KOPT-K1 (cell line): Measurements from ENCODE around the gene C1QTNF5.
"Not testable (repeated sequence)": the region's sequence is repeated elsewhere in the genome, so short reads cannot be mapped to it uniquely, and the experiment has no call there.

Experiments used
- H3K27ac ChIP-seq: fragments of 200-600 bp; sonication (generic); 2 replicates; pipeline ENCODE4 v1.5.1; 2016; ENCODE audit warnings: antibody characterized with exemption, mild to moderate bottlenecking, low read depth, low read length; ENCODE audit not compliant: poor library complexity, severe bottlenecking
- H3K36me3 ChIP-seq: fragments of 200-600 bp; sonication (generic); 2 replicates; pipeline ENCODE4 v1.5.1; 2017; ENCODE audit warnings: antibody characterized with exemption, mild to moderate bottlenecking, low read length, moderate library complexity; ENCODE audit not compliant: insufficient read depth
- H3K9me3 ChIP-seq: fragments of 200-600 bp; sonication (generic); 2 replicates; pipeline ENCODE4 v1.5.1; 2017; ENCODE audit warnings: antibody characterized with exemption, low read length, mild to moderate bottlenecking; ENCODE audit not compliant: insufficient read depth, poor library complexity, severe bottlenecking

C1QTNF5 gene, protein sequence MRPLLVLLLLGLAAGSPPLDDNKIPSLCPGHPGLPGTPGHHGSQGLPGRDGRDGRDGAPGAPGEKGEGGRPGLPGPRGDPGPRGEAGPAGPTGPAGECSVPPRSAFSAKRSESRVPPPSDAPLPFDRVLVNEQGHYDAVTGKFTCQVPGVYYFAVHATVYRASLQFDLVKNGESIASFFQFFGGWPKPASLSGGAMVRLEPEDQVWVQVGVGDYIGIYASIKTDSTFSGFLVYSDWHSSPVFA

DNA sequence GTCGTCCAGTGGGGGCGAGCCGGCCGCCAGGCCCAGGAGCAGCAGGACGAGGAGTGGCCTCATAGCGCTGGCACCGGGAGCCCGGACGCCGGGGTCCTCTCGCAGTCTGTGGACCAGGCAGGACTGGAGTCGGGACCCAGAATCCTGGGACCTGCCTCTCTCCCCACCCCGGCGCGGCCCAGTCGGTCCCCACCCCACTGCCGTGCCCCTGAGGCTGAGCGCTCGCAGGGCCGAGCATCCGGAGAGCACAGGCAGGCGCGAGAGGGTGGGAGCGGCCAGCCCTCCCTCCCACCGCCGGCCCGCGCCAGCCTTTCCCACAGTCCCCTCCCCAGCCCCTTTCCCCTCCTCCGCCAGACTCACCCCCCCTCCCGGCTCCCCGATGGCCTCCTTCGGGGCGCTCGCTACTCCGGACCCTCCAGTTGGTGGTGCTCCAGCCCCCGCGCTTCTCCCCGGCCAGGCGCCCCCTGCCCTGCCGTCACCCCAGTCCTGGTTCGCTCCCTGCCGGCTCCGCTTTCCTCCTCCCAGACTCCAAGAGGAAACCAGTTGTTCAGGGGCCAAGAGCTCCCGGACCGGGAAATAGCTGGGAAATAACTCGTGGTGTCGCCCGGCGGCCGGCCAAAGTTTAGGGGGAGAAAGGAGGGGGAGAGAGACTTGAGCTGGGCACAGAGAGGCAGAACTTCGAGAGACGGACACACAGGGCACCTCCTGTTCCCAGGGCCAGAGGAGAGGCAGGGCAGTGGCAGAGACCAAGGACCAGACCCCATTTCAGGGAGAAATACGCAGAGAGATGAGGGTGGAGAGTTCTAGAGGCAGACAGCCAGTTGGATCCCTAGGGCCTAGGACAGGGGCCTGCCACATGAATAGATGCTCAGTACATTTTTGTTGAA, at the start of gene C1QTNF5:
Gene C1QTNF5 (minus strand): TSS at position 549 of the 887 bp plus-strand sequence. CDS start 486 bp downstream, at position 63.
- Histone ChIP-seq H3K27ac (no peak within 1 kb of the TSS), H3K9me3 (no peaks in the 10 kb centered on the region), H3K36me3 (peaks cover 12% of the 10 kb centered on the region; the same call in 1 of the 2 replicates)

DNA sequence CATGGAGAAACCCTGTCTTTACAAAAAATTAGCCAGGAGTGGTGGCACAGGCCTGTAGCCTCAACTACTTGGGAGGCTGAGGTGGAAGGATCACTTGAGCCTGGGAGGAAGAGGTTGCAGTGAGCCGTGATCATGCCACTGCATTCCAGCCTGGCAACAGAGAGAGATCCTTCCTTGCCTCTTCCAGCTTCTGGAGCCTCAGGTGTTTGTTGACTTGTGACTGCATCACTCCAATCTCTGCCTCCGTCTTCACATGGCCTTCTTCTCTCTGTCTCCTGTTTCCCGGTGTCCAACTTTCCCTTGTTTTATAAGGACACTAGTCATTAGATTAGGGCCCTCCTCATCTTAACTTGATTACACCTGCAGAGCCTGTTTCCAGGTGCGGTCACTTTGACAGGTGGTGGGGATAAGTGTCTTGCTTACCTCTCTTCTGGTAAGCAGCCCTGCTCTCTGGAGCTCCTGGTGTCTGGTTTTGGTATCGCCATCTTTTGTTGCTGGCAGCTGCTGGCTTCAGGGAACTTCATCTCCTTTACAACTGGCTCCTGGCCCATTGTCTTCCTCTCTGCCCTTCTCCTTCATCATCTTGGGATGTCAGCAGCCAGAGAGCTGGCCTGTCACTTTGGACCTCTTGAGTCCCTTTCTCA, 49.0 kb upstream of the C1QTNF5 start:
- Histone ChIP-seq H3K27ac (no peak overlapping the region), H3K36me3 (no peaks in the 10 kb centered on the region), H3K9me3 (no peaks in the 10 kb centered on the region)

DNA sequence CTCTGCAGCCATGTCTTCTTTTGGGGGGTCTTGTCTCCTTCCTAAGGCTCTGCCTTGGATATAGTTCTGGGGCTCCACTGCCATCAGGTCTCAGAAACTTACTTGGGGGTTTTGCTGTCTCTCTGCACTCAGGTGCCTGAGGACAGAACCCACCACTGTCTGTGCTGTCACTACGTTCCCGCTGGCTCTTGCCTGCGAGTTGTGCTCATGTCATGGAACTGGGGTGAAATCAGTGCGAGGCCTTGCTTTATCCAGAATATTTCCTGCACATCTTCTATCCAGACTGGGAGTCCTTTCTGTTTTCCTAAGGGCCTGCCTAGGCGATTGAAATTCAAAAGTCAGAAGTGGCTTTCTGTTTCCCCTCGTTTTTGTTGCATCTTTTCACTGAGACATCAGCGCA, 47.4 kb upstream of the C1QTNF5 start:
- Histone ChIP-seq H3K36me3 (no peaks in the 10 kb centered on the region), H3K27ac (no peak overlapping the region), H3K9me3 (no peaks in the 10 kb centered on the region)

DNA sequence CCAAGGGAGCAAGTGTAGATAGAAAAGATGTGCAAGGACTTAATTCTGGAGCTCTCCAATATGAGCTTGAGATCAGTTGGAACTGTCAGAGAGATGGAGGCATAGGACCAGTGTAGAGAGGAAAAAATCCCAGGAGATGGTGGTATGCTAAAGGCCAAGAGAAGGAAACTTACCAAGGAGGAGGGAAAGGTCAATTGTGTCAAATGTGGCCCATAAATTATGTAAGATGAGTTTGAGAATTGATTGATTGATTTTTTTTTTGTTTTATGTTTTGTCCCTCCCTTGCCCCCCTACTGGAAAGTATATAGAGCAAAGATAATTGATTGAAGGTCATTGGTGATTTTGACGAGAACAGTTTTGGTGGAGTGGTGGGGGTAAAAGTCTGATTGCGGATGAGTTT, 43.6 kb upstream of the C1QTNF5 start:
- H3K9me3 ChIP-seq, result no peaks in the 10 kb centered on the region
- H3K27ac ChIP-seq, result no peak overlapping the region
- H3K36me3 ChIP-seq, result no peaks in the 10 kb centered on the region

DNA sequence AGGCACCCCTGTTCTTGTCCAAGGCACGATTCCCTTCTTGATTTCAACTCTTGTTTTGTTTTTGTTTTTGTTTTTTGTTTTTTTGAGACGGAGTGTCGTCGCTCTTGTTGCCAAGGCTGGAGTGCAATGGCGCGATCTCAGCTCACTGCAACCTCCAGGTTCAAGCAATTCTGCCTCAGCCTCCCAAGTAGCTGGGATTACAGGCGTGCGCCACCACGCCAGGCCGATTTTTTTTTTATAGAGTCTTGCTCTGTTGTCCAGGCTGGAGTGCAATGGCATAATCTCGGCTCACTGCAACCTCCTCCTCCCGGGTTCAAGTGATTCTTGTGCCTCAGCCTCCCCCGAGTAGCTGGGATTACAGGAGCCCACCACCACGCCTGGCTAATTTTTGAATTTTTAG, 41.8 kb upstream of the C1QTNF5 start:
- H3K27ac ChIP-seq, H3K9me3 ChIP-seq: not testable (repeated sequence)

DNA sequence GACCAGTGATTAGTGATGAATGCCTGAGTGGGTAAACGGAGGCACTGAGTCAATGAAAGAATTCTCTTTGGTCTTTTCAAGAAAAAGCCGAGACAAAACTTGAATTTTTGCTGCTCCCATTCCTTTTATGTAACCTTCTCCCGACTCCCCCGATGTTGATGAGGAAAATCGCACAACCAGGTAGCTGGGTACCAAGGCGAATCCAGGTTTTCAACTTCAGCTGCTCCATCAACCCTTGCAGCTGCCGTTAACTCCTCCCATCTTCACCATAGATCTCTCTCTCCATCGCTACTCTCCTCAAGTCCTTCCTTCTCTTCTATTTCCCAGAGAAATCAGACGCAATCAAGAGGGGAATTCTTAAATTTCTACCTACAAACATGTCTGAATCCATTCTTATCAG, 41.4 kb upstream of the C1QTNF5 start:
- no peak overlapping the region for H3K27ac ChIP-seq
- H3K36me3 ChIP-seq, result no peaks in the 10 kb centered on the region
- no peaks in the 10 kb centered on the region for H3K9me3 ChIP-seq

More for the DNA sequence above, 41.8 kb upstream of the C1QTNF5 start:
- not testable (repeated sequence) for H3K36me3 ChIP-seq

DNA sequence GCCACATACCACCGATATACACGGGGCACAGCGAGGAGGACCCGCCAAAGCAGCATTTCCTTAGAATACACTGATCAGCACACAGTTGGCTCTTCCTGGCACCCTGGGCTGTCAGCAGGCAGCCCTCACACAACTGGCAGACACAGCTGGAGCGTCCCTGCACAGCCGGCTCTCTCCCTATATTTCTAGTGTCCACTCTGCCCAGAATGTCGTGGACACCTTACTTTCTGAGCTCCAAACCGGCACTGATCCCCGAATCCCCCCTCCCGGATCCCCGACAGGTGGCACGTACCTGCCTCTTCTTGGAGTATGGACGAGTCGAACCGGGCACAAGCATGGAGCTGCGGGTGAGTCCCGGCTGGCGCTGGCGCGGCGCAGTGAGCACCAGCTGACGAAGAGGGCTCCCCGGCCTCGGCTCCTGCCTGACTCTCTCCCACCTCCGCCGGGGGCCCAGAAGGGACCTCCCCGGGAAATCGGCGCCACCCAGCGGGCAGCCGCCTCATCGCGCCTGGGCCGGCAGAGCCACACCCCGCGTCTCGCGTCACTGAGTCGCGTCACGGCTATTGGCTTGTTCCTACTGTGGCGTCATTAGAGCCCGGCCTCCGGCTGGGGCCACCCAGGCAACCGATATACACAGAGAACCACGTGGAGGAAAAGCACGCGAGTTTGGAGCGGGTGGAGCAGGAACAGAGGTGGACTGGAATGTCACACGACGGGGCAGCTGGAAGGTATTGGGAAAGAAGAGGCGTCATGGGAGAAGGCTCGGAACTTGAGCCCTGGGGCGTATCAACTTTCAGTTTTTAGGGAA, 40.7 kb upstream of the C1QTNF5 start, which contains the start of gene USP2:
Gene USP2 (minus strand): TSS at position 510 of the 808 bp plus-strand sequence. CDS start 8,210 bp downstream, outside the sequence.
- no peaks in the 10 kb centered on the region for H3K36me3 ChIP-seq
- H3K9me3 ChIP-seq, result no peaks in the 10 kb centered on the region
- H3K27ac ChIP-seq, result no peak within 1 kb of the TSS

DNA sequence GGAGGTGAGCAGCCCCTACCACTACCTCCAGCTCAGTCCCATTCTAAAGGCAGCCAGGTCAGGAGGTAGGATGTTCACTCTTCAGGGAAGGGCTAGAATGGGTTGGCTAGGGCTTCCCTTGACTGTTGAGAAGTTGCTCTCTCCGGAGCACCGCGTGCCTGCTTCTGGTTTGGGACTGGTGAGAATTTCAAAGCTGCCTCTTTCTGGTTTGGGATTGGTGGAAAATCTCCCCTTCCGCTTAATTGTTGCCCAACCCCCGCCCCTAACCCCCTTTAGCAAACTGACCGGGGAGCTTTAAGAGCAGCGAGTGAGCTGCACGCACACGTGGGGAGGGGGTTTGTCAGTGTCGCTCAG, 40.1 kb upstream of the C1QTNF5 start:
- no peak overlapping the region for H3K27ac ChIP-seq
- no peaks in the 10 kb centered on the region for H3K36me3 ChIP-seq
- H3K9me3 ChIP-seq, result no peaks in the 10 kb centered on the region

DNA sequence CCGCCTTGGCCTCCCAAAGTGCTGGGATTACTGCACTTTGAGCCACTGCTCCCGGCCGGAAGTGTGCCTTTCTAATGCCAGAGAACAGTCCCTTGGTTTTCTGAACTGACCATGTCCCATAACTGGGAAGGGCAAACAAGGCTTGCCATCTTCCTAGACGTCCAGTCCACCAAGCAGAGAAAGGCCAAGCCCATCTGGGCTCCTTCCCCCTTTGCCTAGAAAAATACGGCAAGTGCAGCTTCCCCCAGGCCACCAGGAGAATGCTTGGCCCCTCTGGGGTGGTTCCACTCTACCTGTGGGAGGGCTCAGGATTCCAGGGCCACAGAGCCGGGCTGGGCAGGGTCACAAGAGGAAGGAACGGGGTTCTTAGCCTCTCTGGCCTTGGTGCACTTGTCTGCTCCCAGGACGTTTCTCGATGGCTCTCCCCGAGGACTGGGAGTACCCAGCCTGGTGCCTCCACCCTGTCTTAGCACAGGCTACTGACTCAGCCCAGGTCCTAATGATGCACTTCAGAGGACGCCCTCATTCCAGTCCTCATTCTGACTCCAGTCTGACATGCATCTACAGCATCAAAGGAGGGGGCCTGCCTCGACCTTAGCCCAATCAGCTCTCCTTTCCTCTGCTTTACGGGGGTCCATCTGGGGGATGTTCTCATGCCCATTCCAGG, 39.6 kb upstream of the C1QTNF5 start:
- Histone ChIP-seq H3K9me3 (no peaks in the 10 kb centered on the region), H3K27ac (no peak overlapping the region), H3K36me3 (no peaks in the 10 kb centered on the region)

DNA sequence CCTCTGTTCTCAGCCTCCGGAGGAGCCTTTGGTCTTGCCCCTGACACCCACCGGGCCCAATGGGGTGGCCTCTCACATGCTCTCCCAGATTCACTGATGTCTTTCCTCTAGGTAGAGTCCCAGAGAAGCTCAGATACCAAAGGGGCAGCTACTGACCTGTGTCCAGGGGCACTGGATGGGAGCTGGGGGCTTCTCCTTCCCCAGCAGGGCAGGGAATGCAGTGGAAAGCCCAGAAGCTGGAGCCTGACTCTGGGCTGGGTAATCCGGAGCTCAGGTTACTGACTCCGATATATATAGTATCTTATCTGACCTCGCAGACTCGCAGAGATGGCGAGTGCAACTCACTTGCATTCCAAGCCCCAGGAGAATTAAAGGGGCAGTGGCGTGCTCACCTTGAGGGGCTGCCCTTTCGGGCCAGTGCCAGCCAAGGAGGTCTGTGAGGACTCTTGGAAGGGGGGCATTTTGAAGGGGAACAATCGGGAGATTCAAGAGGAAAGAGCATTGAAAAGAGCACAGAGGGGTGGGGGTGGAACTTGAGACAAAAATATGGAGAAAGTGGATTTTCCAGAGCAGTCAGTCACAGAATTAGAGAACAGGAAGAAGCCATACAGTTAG, 38.3 kb upstream of the C1QTNF5 start:
- Histone ChIP-seq H3K36me3 (no peaks in the 10 kb centered on the region), H3K27ac (no peak overlapping the region), H3K9me3 (no peaks in the 10 kb centered on the region)

DNA sequence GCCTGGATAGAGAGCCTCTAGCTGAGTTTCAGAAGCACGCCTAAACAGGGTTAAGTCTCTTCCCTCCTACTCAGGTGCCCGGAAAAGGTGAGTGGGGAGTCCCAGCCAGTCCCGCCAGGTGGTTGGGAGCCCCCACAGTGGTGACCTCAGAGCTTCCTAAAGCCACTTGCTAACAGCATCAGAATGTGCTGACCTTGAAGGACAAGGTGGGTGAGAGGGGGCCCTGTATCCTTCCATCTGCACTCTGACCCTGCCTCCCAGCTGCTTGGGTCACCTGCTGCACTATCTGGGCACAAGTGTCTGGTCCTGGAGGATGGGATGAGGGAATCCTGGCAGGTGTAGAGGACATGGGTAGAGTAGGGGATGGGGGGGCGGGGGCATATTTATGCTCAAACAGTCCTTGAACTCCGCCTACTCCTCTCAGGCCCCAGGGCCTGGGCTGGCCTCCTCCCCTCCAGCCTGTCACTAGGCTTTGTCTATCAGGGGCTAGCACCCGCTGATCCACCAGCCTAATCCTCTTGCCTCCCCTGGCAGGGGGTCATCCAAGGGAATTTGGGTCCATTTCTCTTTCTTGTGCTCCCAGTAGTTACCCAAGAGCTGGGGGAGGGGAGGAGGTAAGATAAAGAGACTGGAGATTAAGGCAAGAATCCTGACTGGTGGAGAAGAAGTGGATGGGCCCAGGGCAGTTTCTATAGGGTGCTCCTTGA, 37.4 kb upstream of the C1QTNF5 start:
- Histone ChIP-seq H3K27ac (no peak overlapping the region), H3K36me3 (no peaks in the 10 kb centered on the region), H3K9me3 (no peaks in the 10 kb centered on the region)

DNA sequence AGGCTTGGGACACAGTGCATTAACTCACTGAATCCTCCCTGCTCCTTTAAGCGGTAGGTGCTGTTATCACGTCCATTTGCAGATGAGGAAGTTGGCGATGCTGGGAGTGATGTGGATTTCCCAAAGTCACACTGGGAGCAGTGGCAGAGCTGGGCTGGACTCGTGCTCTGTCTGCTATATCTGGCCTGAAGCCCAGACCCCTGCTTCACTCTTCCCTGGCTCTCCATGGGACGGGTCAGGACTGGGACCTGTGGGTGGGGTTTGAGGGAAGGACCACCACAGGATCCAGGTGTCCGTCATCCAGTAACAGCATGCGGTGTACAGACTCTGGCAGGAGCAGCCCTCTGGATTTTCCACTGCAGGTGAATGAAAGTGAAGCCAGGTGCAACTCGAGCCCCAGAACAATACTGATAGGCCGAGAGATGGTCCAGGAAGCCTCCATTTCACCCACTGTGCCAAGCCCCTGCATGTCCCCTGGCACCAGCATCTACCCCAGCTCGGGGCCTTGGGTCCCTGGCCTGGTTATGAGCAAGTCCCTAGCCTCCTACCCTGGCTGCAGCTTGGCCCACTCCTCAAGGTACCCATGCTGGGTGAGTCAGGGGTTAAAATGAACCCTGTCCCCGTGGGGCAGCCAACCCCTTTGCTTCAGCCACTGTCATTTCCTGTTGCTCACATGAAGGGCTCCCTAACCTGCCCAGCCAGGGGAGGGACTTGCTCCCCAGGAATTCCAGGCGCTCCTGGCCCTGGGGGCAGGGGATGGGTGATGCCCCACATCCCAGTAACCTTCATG, 36.6 kb upstream of the C1QTNF5 start:
- Histone ChIP-seq H3K9me3 (no peaks in the 10 kb centered on the region), H3K36me3 (no peaks in the 10 kb centered on the region), H3K27ac (no peak overlapping the region)
